Stimulated activated naive CD8-positive, alpha-beta T cell treated with anti-CD3 and anti-CD28 coated beads, Interleukin-15, amount 100 ng/mL, for 72 hours (primary cell): ENCODE results near the gene TERF2IP.

Experiments
- ATAC-seq: fragments of 150-1000 bp; cut with Tn5 transposase; 2 replicates; pipeline ENCODE4 v1.10.0; 2021; ENCODE audit warnings: mild to moderate bottlenecking, moderate library complexity
- DNase-seq, 2 donors: peaks; one replicate each; pipeline ENCODE4 v3.0.0; 2021 to 2022
- H3K27ac Mint-ChIP-seq, 2 donors: one replicate each; pipeline ENCODE4 v1.8.0; 2022; ENCODE audit warnings: mild to moderate bottlenecking in 2 of 2, mixed read lengths in 2 of 2, moderate library complexity in 2 of 2
- H3K27me3 Mint-ChIP-seq: one replicate; pipeline ENCODE4 v1.8.0; 2022; ENCODE audit warnings: mixed read lengths
- H3K4me1 Mint-ChIP-seq: one replicate; pipeline ENCODE4 v1.8.0; 2022; ENCODE audit warnings: mild to moderate bottlenecking, mixed read lengths
- H3K4me3 Mint-ChIP-seq, 2 donors: one replicate each; pipeline ENCODE4 v1.8.0; 2022; ENCODE audit warnings: mild to moderate bottlenecking in 2 of 2, mixed read lengths in 2 of 2, moderate library complexity in 1 of 2
- H3K9me3 Mint-ChIP-seq, 2 donors: one replicate each; pipeline ENCODE4 v1.8.0; 2022; ENCODE audit warnings: mixed read lengths in 2 of 2

TERF2IP gene

GRCh38 chr16:75647492-75648264 is at the start of gene TERF2IP, which contains the start of gene KARS1:
TERF2IP (plus strand) TSS chr16:75647773; CDS start chr16:75647883, 110 bp downstream.
KARS1 (minus strand) TSS chr16:75647665; CDS start chr16:75647639, 26 bp downstream.
- Mint-ChIP-seq H3K27ac (peak within 1 kb of the TSS; percentile 98), H3K4me1 (peaks cover 58% of the 10 kb centered on the region), H3K4me3 (peak within 1 kb of the TSS; percentile 92 to 95), H3K27me3 (no peaks in the 10 kb centered on the region), H3K9me3 (no peaks in the 10 kb centered on the region)
- DNase-seq (peak; percentile 95 to 97), ATAC-seq (peak; percentile 95)

GRCh38 chr16:75599452-75600277 is 47.9 kb upstream of the TERF2IP start:
- Mint-ChIP-seq H3K27me3 (no peaks in the 10 kb centered on the region), H3K27ac (peak overlapping the region in 1 of 2 donors; percentile 59)
- no peak for ATAC-seq

GRCh38 chr16:75603241-75603640 is 44.3 kb upstream of the TERF2IP start:
- ATAC-seq (no peak), DNase-seq (no peak)
- Mint-ChIP-seq H3K4me1 (peaks cover 6% of the 10 kb centered on the region), H3K27ac (no peak overlapping the region), H3K4me3 (no peak overlapping the region), H3K27me3 (no peaks in the 10 kb centered on the region), H3K9me3 (peaks cover 0 to 12% of the 10 kb centered on the region in 2 donors)

More at GRCh38 chr16:75599452-75600277, 47.9 kb upstream of the TERF2IP start:
- Mint-ChIP-seq H3K4me1 (peaks cover 13% of the 10 kb centered on the region), H3K4me3 (no peak overlapping the region), H3K9me3 (peaks cover 0 to 12% of the 10 kb centered on the region in 2 donors)
- DNase-seq, result no peak

GRCh38 chr16:75606507-75606906 is 41.1 kb upstream of the TERF2IP start:
- Mint-ChIP-seq H3K27me3 (no peaks in the 10 kb centered on the region), H3K9me3 (peaks cover 0 to 12% of the 10 kb centered on the region in 2 donors), H3K4me1 (peaks cover 6% of the 10 kb centered on the region), H3K27ac (no peak overlapping the region), H3K4me3 (no peak overlapping the region)
- DNase-seq (no peak), ATAC-seq (no peak)

- DNase-seq (no peak), ATAC-seq (no peak)
- Mint-ChIP-seq H3K27ac (no peak overlapping the region), H3K27me3 (no peaks in the 10 kb centered on the region), H3K4me1 (no peaks in the 10 kb centered on the region), H3K4me3 (no peak overlapping the region), H3K9me3 (no peaks in the 10 kb centered on the region)
These were observed 33.3 kb upstream of the TERF2IP start for GRCh38 chr16:75614066-75614897.

- H3K9me3 Mint-ChIP-seq, result no peaks in the 10 kb centered on the region
- DNase-seq (no peak), ATAC-seq (no peak)
- H3K4me1 Mint-ChIP-seq, result peaks cover 7% of the 10 kb centered on the region
- H3K4me3 Mint-ChIP-seq, result no peak overlapping the region
- H3K27ac Mint-ChIP-seq, result peak overlapping the region in 1 of 2 donors; percentile 1
- H3K27me3 Mint-ChIP-seq, result no peaks in the 10 kb centered on the region
These were observed 32.0 kb upstream of the TERF2IP start for GRCh38 chr16:75615619-75616018.

- ATAC-seq, result peak; percentile 89
- H3K27me3 Mint-ChIP-seq, result no peaks in the 10 kb centered on the region
- no peak for DNase-seq
- H3K9me3 Mint-ChIP-seq, result no peaks in the 10 kb centered on the region
- H3K27ac Mint-ChIP-seq, result peak overlapping the region in 1 of 2 donors; percentile 67
- peaks cover 16% of the 10 kb centered on the region for H3K4me1 Mint-ChIP-seq
- no peak overlapping the region for H3K4me3 Mint-ChIP-seq
These were observed 31.0 kb upstream of the TERF2IP start for GRCh38 chr16:75616521-75617010.

GRCh38 chr16:75617121-75617520 is 30.5 kb upstream of the TERF2IP start:
- no peak overlapping the region for H3K4me3 Mint-ChIP-seq
- ATAC-seq, result peak; percentile 25
- no peaks in the 10 kb centered on the region for H3K27me3 Mint-ChIP-seq
- DNase-seq, result no peak
- H3K27ac Mint-ChIP-seq, result no peak overlapping the region
- no peaks in the 10 kb centered on the region for H3K9me3 Mint-ChIP-seq
- peaks cover 22% of the 10 kb centered on the region for H3K4me1 Mint-ChIP-seq

- no peak overlapping the region for H3K4me3 Mint-ChIP-seq
These were observed 28.8 kb upstream of the TERF2IP start for GRCh38 chr16:75618780-75619179.

GRCh38 chr16:75620326-75621169 is 27.0 kb upstream of the TERF2IP start:
- ATAC-seq, result no peak
- H3K27ac Mint-ChIP-seq, result no peak overlapping the region
- H3K27me3 Mint-ChIP-seq, result no peaks in the 10 kb centered on the region
- DNase-seq, result no peak
- no peak overlapping the region for H3K4me3 Mint-ChIP-seq
- peaks cover 23% of the 10 kb centered on the region for H3K4me1 Mint-ChIP-seq
- no peaks in the 10 kb centered on the region for H3K9me3 Mint-ChIP-seq

More at GRCh38 chr16:75618780-75619179, 28.8 kb upstream of the TERF2IP start:
- no peaks in the 10 kb centered on the region for H3K9me3 Mint-ChIP-seq
- H3K4me1 Mint-ChIP-seq, result peaks cover 23% of the 10 kb centered on the region
- no peak overlapping the region for H3K27ac Mint-ChIP-seq
- ATAC-seq (no peak), DNase-seq (no peak)
- no peaks in the 10 kb centered on the region for H3K27me3 Mint-ChIP-seq

- DNase-seq, result no peak
- Mint-ChIP-seq H3K4me3 (no peak overlapping the region), H3K4me1 (peaks cover 23% of the 10 kb centered on the region), H3K27me3 (no peaks in the 10 kb centered on the region), H3K27ac (no peak overlapping the region), H3K9me3 (no peaks in the 10 kb centered on the region)
- no peak for ATAC-seq
These were observed 26.4 kb upstream of the TERF2IP start for GRCh38 chr16:75621170-75621477.

- DNase-seq (peak; percentile 94 to 97), ATAC-seq (peak; percentile 97)
- Mint-ChIP-seq H3K27ac (peak within 1 kb of the TSS; percentile 90 to 96), H3K4me1 (peaks cover 24% of the 10 kb centered on the region), H3K4me3 (peak within 1 kb of the TSS; percentile 90), H3K9me3 (no peaks in the 10 kb centered on the region), H3K27me3 (no peaks in the 10 kb centered on the region)
These were observed 24.6 kb upstream of the TERF2IP start, which contains the start of gene ADAT1 for GRCh38 chr16:75622761-75623605. ADAT1 (minus strand) TSS chr16:75623281; CDS start chr16:75620799, 2,482 bp downstream.

- Mint-ChIP-seq H3K27ac (peak overlapping the region in 1 of 2 donors; percentile 37), H3K4me3 (no peak overlapping the region), H3K27me3 (no peaks in the 10 kb centered on the region), H3K4me1 (peaks cover 40% of the 10 kb centered on the region), H3K9me3 (no peaks in the 10 kb centered on the region)
- DNase-seq (no peak), ATAC-seq (no peak)
These were observed 22.6 kb upstream of the TERF2IP start for GRCh38 chr16:75624921-75625334.
